Femur (tissue), 1 donor: ENCODE data around the gene BDKRB2.

Experiments used
- DNase-seq: peaks from one replicate; pipeline ENCODE4 v3.0.0-alpha.2; 2017

The BDKRB2 gene

GRCh38 chr14:96274122-96274521, 69.5 kb downstream of the BDKRB2 start:
- DNase-seq: no peak

GRCh38 chr14:96274543-96274942, 69.9 kb downstream of the BDKRB2 start:
- DNase-seq: no peak

- peak; percentile 76 for DNase-seq
Measured at GRCh38 chr14:96275177-96276112, 70.8 kb downstream of the BDKRB2 start.

GRCh38 chr14:96277890-96278289, 73.3 kb downstream of the BDKRB2 start:
- DNase-seq: no peak

- no peak for DNase-seq
Measured at GRCh38 chr14:96279564-96279963, 74.9 kb downstream of the BDKRB2 start.

DNA sequence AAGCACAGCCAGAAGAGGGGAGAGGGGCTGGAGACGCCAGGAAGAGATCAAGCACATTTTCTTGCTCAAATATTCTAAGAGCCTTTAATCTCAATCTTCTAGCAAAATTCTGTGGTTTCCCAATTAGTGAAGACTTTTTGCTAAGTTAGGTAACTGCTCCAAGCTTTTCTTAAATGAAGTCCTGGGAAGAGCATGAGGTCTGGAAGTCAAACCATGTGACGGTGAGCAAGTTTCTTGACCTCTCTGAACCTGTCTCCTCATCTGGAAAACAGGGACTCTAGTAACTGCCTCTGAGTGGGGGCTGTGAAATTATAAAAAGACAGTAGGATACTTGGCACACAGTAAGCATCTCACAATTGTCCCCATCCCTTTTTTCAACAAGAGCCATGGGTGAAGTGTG, 75.5 kb downstream of the BDKRB2 start:
- DNase-seq: no peak

DNA sequence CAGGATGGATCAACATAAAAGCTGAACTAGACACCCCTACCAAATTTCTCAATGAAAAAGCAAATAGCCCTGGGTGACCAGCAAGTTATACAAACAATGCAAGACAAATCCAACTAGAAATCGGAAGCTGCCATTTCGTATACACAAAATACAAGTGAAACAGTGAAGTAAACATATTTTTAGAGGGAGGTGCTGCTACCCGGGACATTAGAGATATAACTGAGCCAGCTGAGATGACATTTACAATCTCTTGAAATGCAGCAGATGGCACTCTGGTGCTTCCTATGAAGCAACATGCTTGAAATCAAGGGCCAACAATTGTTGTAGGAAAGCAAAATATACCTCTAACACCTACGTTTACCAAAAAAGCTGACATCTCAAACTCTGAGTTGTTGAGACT, 76.8 kb downstream of the BDKRB2 start:
- no peak for DNase-seq

DNA sequence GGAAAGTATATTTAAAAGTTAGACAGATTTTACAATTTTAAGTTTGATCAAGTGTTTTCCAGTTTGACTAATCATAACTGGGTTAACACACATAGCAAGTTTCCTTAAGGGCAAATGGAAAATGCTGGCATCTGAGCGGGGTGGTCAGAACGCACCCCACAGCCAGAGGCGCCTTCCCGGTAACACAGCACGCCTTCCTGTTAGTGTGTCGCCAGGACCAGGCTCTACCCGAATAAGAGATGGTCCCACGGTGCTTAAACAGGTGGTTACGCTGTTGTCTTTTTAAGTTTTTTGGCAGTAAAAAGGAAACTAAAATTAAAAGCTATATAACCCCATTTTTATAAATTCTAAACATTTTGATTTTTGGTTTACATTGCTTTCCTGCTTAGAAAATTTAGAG, 79.4 kb downstream of the BDKRB2 start:
- DNase-seq: no peak

GRCh38 chr14:96284430-96284829, 79.8 kb downstream of the BDKRB2 start:
- DNase-seq: no peak

GRCh38 chr14:96285667-96286066, 81.0 kb downstream of the BDKRB2 start:
- DNase-seq: no peak

DNA sequence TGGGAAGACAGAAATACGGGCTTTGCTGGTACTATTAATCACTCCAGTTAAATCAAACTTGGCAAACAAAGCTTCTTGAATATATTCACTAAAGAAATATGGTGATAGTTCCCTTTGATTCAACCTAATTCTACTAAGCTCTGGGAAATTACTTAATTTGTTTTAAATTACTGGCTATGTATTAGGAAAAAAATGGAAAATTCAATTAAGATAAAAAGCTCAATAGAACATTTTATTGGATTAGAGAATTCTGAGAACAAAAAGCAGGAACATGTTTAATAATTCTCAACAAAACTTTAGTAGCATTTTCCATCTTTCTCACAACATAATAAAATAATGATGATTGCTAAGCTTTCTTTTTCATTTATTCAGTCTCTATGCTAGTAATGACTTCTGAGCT, 81.6 kb downstream of the BDKRB2 start:
- no peak for DNase-seq

- DNase-seq: no peak
Measured at GRCh38 chr14:96287856-96288255, 83.2 kb downstream of the BDKRB2 start.
